Activated CD4-positive, CD25-positive, alpha-beta regulatory T cell (primary cell): ENCODE data around the gene CEP57.
"Not testable (repeated sequence)": the region's sequence is repeated elsewhere in the genome, so short reads cannot be mapped to it uniquely, and the experiment has no call there.

Experiments used
- DNase-seq, 4 experiments: peaks; one replicate each; lab custom pipeline; 2025; lab: John Stamatoyannopoulos, UW

The CEP57 gene

GRCh38 chr11:95860024-95860423, 69.7 kb downstream of the CEP57 start:
- DNase-seq, result not testable (repeated sequence)

GRCh38 chr11:95863486-95864140, 73.3 kb downstream of the CEP57 start:
- no peak for DNase-seq

- no peak for DNase-seq
Observed at GRCh38 chr11:95867105-95867504, 76.8 kb downstream of the CEP57 start.

GRCh38 chr11:95870877-95871276, 80.6 kb downstream of the CEP57 start:
- not testable (repeated sequence) for DNase-seq

GRCh38 chr11:95877291-95877690, 87.0 kb downstream of the CEP57 start:
- no peak for DNase-seq
